RWPE2 (cell line): ENCODE results near the gene IGF2.

Experiments used
- ATAC-seq: fragments of 200-7000 bp; cut with Tn5 transposase; 3 replicates; pipeline ENCODE4 v1.9.1; 2021; ENCODE audit warnings: low read depth
- DNase-seq: peaks from one replicate; pipeline ENCODE4 v3.0.0-alpha.2; 2020; ENCODE audit warnings: low spot score
- H3K27ac ChIP-seq: fragments of 450-650 bp; 2 replicates; pipeline ENCODE4 v1.5.1; 2017; ENCODE audit warnings: mild to moderate bottlenecking; ENCODE audit not compliant: poor library complexity, severe bottlenecking
- H3K27me3 ChIP-seq: fragments of 250-450 bp; sonication (Bioruptor Pico); 2 replicates; pipeline ENCODE4 v1.5.1; 2021; ENCODE audit warnings: mild to moderate bottlenecking, moderate library complexity; ENCODE audit not compliant: insufficient read depth, poor library complexity, severe bottlenecking
- H3K36me3 ChIP-seq: fragments of 250-450 bp; sonication (Bioruptor Pico); 2 replicates; pipeline ENCODE4 v1.5.1; 2020; ENCODE audit warnings: low read depth, mild to moderate bottlenecking, moderate library complexity
- H3K4me1 ChIP-seq: fragments of 250-450 bp; sonication (Bioruptor Pico); 2 replicates; pipeline ENCODE4 v1.5.1; 2021; ENCODE audit warnings: mild to moderate bottlenecking, moderate library complexity; ENCODE audit not compliant: insufficient read depth, poor library complexity, severe bottlenecking
- H3K4me3 ChIP-seq: fragments of 250-450 bp; sonication (Bioruptor Pico); 2 replicates; pipeline ENCODE4 v1.5.1; 2021; ENCODE audit warnings: mild to moderate bottlenecking, moderate library complexity; ENCODE audit not compliant: severe bottlenecking
- H3K9me3 ChIP-seq: fragments of 250-450 bp; sonication (Bioruptor Pico); 2 replicates; pipeline ENCODE4 v1.5.1; 2021; ENCODE audit warnings: mild to moderate bottlenecking, moderate library complexity; ENCODE audit not compliant: severe bottlenecking
- TF ChIP-seq, protein P1 (sequence below): fragments of 450-650 bp; IDR thresholded peaks from one replicate; pipeline ENCODE4 v1.5.1; 2017; ENCODE audit warnings: mild to moderate bottlenecking, moderate library complexity; ENCODE audit not compliant: poor library complexity, severe bottlenecking

Gene IGF2

DNA sequence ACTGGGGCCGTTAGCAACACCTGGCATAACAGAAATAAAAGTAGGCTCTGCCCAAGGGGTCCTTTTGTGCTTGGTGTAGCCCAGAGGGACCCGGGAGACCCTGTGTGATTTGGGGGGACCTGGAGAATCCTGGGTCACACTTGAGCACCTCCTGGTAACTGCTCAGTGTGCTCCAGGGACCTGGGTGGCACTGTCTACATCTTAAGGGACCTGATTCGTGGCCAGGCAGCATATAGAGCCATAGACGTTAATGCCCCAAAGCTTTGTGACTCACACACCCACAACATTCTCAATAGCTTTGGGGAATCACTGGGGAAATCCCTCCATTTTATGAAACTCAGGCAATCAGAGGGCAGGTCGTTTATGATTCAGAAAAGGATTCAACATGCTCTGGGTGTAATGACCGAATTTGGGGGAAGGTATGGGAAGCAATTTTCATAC lies 3.6 kb upstream of the IGF2 start:
- Histone ChIP-seq H3K4me1 (no peaks in the 10 kb centered on the region), H3K27me3 (peaks cover 90% of the 10 kb centered on the region), H3K36me3 (no peaks in the 10 kb centered on the region), H3K27ac (no peak overlapping the region), H3K9me3 (no peaks in the 10 kb centered on the region), H3K4me3 (no peak overlapping the region)
- DNase-seq (no peak), ATAC-seq (0 out of 3 replicates have a peak, but pooled peaks have one; percentile 10)
- TF ChIP-seq, protein P1, sequence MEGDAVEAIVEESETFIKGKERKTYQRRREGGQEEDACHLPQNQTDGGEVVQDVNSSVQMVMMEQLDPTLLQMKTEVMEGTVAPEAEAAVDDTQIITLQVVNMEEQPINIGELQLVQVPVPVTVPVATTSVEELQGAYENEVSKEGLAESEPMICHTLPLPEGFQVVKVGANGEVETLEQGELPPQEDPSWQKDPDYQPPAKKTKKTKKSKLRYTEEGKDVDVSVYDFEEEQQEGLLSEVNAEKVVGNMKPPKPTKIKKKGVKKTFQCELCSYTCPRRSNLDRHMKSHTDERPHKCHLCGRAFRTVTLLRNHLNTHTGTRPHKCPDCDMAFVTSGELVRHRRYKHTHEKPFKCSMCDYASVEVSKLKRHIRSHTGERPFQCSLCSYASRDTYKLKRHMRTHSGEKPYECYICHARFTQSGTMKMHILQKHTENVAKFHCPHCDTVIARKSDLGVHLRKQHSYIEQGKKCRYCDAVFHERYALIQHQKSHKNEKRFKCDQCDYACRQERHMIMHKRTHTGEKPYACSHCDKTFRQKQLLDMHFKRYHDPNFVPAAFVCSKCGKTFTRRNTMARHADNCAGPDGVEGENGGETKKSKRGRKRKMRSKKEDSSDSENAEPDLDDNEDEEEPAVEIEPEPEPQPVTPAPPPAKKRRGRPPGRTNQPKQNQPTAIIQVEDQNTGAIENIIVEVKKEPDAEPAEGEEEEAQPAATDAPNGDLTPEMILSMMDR = no peak

DNA sequence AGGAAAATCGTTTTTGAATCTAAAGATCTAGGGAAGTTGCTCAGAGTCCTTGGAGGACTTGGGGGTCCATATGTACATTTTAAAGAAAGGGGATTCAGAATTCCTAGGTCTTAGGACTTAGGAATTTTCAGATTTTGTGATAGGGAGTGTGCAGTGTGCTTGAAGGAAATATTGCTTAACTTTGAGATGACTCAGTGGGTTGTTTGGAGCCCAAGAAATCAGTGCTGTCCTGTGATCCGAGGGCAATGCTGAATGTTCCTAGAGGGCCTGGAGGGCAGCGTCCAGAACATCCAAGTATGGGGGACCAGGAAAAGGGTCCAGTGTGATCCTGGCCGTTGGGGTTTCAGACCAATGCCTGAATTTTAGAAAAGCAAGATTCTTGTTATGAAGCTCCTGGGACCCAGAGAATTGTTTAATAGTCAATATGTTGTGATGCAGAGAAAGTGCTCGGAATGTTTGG lies 3.1 kb upstream of the IGF2 start:
- Histone ChIP-seq H3K27me3 (peaks cover 90% of the 10 kb centered on the region), H3K27ac (no peak overlapping the region), H3K4me3 (no peak overlapping the region), H3K4me1 (no peaks in the 10 kb centered on the region), H3K9me3 (no peaks in the 10 kb centered on the region), H3K36me3 (no peaks in the 10 kb centered on the region)
- ATAC-seq (peak; percentile 44; the same call in 1 of the 3 replicates), DNase-seq (no peak)
- TF ChIP-seq, protein P1 = no peak

DNA sequence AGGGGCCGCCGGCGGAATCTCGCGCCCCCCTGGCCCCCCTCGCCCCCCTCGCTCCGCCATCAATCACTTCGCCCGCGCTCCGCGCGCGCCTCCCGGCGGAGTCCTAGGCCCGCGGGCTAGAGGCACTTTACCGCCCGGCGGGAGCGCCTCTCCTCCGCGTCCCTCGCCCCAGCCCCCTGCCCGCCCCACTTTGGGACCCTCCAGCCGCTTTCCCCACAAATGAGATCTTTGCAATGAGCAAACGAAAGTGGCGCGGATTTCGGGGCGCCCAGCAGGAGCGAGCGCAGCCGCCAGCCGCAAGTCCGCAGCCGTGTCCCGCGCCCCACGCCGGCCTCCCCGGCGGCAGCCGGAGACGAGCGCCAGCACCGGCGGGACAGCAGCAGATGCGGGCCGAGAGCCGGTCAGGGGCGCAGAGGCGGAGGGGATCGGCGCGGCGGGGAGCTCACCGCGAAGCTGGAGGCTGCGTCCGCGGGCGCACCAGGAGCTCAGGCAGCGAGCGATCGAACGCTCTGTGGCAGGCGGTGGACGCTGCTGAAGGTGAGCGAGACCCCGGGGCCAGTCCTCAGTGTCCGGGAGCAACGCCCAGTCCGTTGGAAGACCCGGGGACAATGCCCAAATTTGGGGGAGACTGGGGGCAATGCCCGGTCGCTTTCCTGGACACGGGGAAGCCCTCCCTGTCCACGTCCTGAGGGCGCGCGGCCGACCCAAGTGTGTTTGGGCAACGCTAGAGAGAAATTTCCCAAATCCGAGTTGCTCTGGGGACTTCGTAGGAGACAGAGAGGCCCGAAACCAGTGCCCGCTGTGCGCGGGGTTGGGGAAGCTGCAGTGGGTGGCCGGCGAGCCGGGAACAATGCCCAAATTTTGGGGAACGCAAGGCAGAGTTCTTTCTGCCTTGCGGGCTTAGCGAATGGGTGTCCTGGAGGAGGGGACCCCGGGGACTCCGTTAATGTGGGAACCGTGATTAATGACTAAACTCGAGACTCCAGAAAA lies 1.5 kb upstream of the IGF2 start:
- TF ChIP-seq, protein P1 = no peak
- Histone ChIP-seq H3K27ac (no peak overlapping the region), H3K36me3 (no peaks in the 10 kb centered on the region), H3K27me3 (peaks cover 82% of the 10 kb centered on the region), H3K4me3 (no peak overlapping the region), H3K9me3 (no peaks in the 10 kb centered on the region), H3K4me1 (no peaks in the 10 kb centered on the region)
- ATAC-seq (no peak), DNase-seq (no peak)

DNA sequence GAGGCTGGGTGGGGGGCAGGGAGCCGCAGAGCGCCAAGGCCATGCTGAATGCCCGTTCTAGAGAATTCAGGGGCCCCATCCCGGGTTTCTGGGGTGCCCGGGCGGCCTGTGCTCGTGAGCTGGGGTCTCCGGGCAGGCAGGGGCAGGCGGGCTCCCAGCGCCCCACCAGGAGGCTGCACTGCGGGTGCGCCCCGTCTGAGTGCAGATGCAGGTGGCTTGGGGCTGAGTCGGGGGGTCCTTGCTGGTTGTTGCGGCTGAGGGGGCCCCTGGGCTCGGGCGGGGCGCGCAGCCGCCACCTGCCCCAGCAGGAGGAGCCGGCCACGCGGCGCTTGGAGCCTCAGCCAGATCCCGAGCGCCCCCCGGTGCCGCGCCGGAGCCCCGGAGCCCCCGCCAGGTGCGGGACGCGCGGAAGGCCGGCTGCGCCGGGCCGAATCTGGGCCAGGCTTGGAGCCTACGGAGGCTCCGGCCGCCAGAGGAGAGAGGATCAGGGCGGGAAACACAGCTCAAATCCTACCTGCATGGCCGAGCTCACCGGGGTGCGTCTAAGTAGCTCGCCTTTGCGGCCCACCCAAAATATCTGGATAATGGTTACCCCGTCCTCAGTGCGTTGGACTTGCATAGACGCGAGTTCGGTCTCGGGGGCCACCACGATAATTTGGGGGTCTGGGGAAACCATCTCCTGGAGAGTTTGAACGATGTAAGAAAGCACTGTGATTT lies 590 bp upstream of the IGF2 start:
- TF ChIP-seq, protein P1 = peak; percentile 7
- Histone ChIP-seq H3K4me3 (no peak overlapping the region), H3K4me1 (no peaks in the 10 kb centered on the region), H3K9me3 (no peaks in the 10 kb centered on the region), H3K27ac (no peak overlapping the region), H3K36me3 (no peaks in the 10 kb centered on the region), H3K27me3 (peaks cover 72% of the 10 kb centered on the region)
- no peak for DNase-seq
- no peak for ATAC-seq
